ENCODE results near the gene ZNF330. TPM values are rescaled to one million over a fixed set of nuclear protein-coding genes. Genes with fewer than 3 reads are reported as not detected.

The ZNF330 gene
- polyA plus RNA-seq, 3 donors: 21.6 to 38.9 (median 27.7) TPM

DNA sequence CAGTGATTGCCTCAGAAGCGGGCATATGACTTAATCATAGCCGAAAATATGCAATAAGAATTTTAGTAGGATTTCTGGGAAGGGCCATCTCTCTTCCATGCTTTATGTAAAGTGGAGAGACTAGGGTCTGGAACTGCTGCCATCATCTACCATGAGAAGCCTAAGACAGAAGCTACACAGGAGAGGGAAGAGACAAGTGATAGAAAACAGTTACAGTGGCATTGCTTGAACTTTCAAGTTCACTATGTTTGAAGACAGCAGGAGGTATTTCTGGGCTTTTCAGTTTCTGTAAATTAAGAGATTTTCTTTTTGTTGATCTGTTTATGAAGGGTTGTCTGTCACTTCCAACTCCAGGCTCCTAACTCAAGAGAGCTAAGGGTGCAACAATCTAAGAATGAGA, 62.5 kb downstream of the ZNF330 start:
- H2AFZ ChIP-seq (ENCODE audit: insufficient read depth, low read depth, low read length, poor library complexity, severe bottlenecking): no peak overlapping the region
- no peaks in the 10 kb centered on the region for H4K20me1 ChIP-seq (ENCODE audit: insufficient read depth, low read length)
- Mint-ChIP-seq H3K36me3 (no peaks in the 10 kb centered on the region), H3K9me3 (peaks cover 0 to 7% (median 2%) of the 10 kb centered on the region in 7 donors), H3K27me3 (ENCODE audit: low read depth in 3 of 3) (peaks cover 0 to 2% (median 2%) of the 10 kb centered on the region in 3 donors), H3K27ac (no peak overlapping the region), H3K4me1 (no peaks in the 10 kb centered on the region), H3K4me3 (no peak overlapping the region)
- no peaks in the 10 kb centered on the region for H3K4me1 ChIP-seq (ENCODE audit: control insufficient read depth in 1 of 2, insufficient read depth in 2 of 2, low read length in 2 of 2)
- no peaks in the 10 kb centered on the region for H3K27me3 ChIP-seq (ENCODE audit: control insufficient read depth in 2 of 2, insufficient read depth in 2 of 2, low read length in 2 of 2)
- H3K27ac ChIP-seq (ENCODE audit: low read depth in 1 of 2, low read length in 2 of 2): no peak overlapping the region
- DNase-seq: no peak
- no peak overlapping the region for H3K4me3 ChIP-seq (replicated peaks in 1 of 3; ENCODE audit: low read depth in 2 of 3, low read length in 3 of 3)
- intact Hi-C loops (cut with micrococcal nuclease): no loop called here
- H3K9me3 ChIP-seq (replicated peaks in 1 of 2; ENCODE audit: control insufficient read depth in 1 of 2, insufficient read depth in 1 of 2, low read length in 2 of 2): no peaks in the 10 kb centered on the region
- no peak overlapping the region for H3K9ac ChIP-seq (ENCODE audit: insufficient read depth, low read length, poor library complexity, severe bottlenecking)
- TF ChIP-seq, protein P1, sequence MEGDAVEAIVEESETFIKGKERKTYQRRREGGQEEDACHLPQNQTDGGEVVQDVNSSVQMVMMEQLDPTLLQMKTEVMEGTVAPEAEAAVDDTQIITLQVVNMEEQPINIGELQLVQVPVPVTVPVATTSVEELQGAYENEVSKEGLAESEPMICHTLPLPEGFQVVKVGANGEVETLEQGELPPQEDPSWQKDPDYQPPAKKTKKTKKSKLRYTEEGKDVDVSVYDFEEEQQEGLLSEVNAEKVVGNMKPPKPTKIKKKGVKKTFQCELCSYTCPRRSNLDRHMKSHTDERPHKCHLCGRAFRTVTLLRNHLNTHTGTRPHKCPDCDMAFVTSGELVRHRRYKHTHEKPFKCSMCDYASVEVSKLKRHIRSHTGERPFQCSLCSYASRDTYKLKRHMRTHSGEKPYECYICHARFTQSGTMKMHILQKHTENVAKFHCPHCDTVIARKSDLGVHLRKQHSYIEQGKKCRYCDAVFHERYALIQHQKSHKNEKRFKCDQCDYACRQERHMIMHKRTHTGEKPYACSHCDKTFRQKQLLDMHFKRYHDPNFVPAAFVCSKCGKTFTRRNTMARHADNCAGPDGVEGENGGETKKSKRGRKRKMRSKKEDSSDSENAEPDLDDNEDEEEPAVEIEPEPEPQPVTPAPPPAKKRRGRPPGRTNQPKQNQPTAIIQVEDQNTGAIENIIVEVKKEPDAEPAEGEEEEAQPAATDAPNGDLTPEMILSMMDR (IDR thresholded peaks at IDR 0.05): no peak
- H3K36me3 ChIP-seq (replicated peaks in 1 of 2; ENCODE audit: control insufficient read depth in 1 of 2, insufficient read depth in 2 of 2, low read length in 2 of 2): no peaks in the 10 kb centered on the region
- no CpG with 5 or more reads among the region's 2 CpGs for WGBS (ENCODE audit: insufficient coverage)
- no peaks in the 10 kb centered on the region for H3K79me2 ChIP-seq (ENCODE audit: insufficient read depth, low read length)
- H3K4me2 ChIP-seq (replicated peaks; ENCODE audit: extremely low read depth, low read length, poor library complexity, severe bottlenecking): no peak overlapping the region

DNA sequence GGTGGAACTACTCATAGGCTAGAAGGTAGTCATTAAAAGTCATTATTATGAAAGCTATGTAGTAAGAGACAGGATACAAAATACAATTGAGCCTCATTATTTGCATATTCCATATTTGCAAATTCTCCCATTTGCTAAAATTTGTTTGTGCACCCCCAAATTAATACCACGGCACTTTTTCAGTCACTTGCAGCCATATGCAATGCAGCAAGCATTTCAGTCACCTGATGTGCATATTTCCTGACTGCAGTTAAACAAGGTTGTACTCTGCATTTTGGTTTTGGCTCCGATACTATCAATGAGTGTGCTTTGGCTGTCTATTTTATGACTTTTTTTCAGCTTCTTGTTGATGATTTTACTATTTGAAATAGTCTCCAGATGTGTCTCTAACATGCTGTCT, 62.9 kb downstream of the ZNF330 start:
- H2AFZ ChIP-seq (ENCODE audit: insufficient read depth, low read depth, low read length, poor library complexity, severe bottlenecking): no peak overlapping the region
- no peaks in the 10 kb centered on the region for H3K36me3 Mint-ChIP-seq
- DNase-seq: no peak
- H3K4me1 ChIP-seq (ENCODE audit: control insufficient read depth in 1 of 2, insufficient read depth in 2 of 2, low read length in 2 of 2): no peaks in the 10 kb centered on the region
- no peak overlapping the region for H3K9ac ChIP-seq (ENCODE audit: insufficient read depth, low read length, poor library complexity, severe bottlenecking)
- H3K27me3 ChIP-seq (ENCODE audit: control insufficient read depth in 2 of 2, insufficient read depth in 2 of 2, low read length in 2 of 2): no peaks in the 10 kb centered on the region
- H3K4me1 Mint-ChIP-seq: no peaks in the 10 kb centered on the region
- H3K36me3 ChIP-seq (replicated peaks in 1 of 2; ENCODE audit: control insufficient read depth in 1 of 2, insufficient read depth in 2 of 2, low read length in 2 of 2): no peaks in the 10 kb centered on the region
- no peak overlapping the region for H3K27ac ChIP-seq (ENCODE audit: low read depth in 1 of 2, low read length in 2 of 2)
- no peak overlapping the region for H3K4me3 Mint-ChIP-seq
- no peak overlapping the region for H3K4me2 ChIP-seq (replicated peaks; ENCODE audit: extremely low read depth, low read length, poor library complexity, severe bottlenecking)
- intact Hi-C loops (cut with micrococcal nuclease): no loop called here
- no peak overlapping the region for H3K4me3 ChIP-seq (replicated peaks in 1 of 3; ENCODE audit: low read depth in 2 of 3, low read length in 3 of 3)
- H3K27ac Mint-ChIP-seq: no peak overlapping the region
- TF ChIP-seq, protein P1 (IDR thresholded peaks at IDR 0.05): no peak
- peaks cover 0 to 2% (median 2%) of the 10 kb centered on the region in 3 donors for H3K27me3 Mint-ChIP-seq (ENCODE audit: low read depth in 3 of 3)
- no peaks in the 10 kb centered on the region for H3K9me3 ChIP-seq (replicated peaks in 1 of 2; ENCODE audit: control insufficient read depth in 1 of 2, insufficient read depth in 1 of 2, low read length in 2 of 2)
- H3K79me2 ChIP-seq (ENCODE audit: insufficient read depth, low read length): no peaks in the 10 kb centered on the region
- WGBS (ENCODE audit: insufficient coverage): 80% methylated on average over 1 of the region's 2 CpGs
- no peaks in the 10 kb centered on the region for H4K20me1 ChIP-seq (ENCODE audit: insufficient read depth, low read length)
- peaks cover 0 to 5% (median 3%) of the 10 kb centered on the region in 7 donors for H3K9me3 Mint-ChIP-seq

Other genes with a start within 250 kb of the ZNF330 start
- gene RNF150, start 87.4 kb upstream of the ZNF330 start, polyA plus RNA-seq: under 1 TPM in 1 of 3 donors, not detected in 2; 0.21 TPM